MM.1S (cell line): Measurements from ENCODE around the gene CHRNA7.

ENCODE experiments used
- EZH2 ChIP-seq: fragments of 300-600 bp; sonication (generic); optimal IDR thresholded peaks from 2 replicates; pipeline ENCODE3; 2017; ENCODE audit warnings: low read depth, mild to moderate bottlenecking, antibody characterized with exemption, low read length, mixed read lengths
- TF ChIP-seq, protein P1 (sequence below): fragments of 300-600 bp; sonication (generic); IDR thresholded peaks from 2 replicates; pipeline ENCODE4 v1.5.1; 2016; ENCODE audit warnings: antibody characterized with exemption, low read length, mixed read lengths

DNA sequence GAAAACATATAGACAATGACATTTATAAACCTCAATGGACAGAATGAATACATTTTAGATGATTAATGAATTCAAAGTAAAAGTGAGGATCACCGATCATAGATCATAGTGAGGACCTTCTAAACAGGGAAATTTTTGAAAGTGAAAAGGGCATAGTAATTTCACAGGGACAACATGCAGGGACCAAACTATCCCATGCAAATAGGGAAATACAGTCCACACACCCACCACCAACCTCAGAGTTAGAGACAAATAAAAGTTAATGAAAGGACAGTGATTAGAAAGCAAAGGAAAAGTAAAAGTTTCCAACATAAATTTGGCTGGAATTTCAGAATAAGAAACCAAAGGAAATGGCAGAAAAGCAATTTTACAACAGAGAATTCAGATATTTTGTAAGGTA, 15.4 kb upstream of the CHRNA7 start:
- TF ChIP-seq, protein P1, sequence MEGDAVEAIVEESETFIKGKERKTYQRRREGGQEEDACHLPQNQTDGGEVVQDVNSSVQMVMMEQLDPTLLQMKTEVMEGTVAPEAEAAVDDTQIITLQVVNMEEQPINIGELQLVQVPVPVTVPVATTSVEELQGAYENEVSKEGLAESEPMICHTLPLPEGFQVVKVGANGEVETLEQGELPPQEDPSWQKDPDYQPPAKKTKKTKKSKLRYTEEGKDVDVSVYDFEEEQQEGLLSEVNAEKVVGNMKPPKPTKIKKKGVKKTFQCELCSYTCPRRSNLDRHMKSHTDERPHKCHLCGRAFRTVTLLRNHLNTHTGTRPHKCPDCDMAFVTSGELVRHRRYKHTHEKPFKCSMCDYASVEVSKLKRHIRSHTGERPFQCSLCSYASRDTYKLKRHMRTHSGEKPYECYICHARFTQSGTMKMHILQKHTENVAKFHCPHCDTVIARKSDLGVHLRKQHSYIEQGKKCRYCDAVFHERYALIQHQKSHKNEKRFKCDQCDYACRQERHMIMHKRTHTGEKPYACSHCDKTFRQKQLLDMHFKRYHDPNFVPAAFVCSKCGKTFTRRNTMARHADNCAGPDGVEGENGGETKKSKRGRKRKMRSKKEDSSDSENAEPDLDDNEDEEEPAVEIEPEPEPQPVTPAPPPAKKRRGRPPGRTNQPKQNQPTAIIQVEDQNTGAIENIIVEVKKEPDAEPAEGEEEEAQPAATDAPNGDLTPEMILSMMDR = no peak
- no peak for TF ChIP-seq EZH2
